Measurements from ENCODE around the gene KLKB1.

Gene KLKB1

DNA sequence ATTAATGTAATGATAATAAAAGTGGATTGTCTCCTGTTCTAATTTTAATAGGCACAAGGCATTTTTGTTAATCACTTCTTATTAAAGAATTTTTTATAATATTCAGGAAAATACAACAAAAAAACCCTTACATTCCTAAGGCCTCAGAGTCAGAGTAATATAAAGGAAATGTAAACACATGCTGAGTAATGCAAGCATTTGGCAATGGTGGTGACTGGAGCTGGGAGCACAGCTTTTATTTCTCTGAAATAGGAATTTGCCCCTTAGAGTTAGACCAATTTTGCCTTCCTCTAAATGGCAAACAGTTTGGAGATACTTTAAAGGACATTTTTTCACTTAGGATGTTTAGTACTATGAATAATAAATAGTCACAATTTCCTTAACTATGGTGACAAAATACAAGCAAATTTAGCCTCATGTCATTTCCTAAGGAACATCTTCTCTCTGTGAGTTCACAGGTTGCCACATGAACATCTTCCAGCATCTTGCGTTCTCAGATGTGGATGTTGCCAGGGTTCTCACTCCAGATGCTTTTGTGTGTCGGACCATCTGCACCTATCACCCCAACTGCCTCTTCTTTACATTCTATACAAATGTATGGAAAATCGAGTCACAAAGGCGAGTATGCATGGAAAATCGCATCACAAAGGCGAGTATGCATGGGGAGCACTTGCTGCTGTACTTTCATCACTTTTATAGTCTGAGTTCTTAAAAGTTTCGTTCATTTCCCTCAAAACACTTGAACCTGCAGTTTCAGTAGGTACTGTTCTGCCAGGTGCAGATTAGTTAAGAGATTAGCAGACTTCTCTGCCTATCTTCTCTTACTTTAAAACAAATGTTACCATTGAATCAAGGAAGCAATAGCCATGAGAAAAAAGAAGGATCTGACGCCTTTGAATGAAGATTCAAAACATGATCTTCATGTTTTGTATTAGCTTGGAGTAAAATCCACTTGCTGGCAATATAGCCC lies 22.8 kb downstream of the KLKB1 start:
- TF ChIP-seq SIN3A (IDR thresholded peaks at IDR 0.05; ENCODE audit: borderline replicate concordance, insufficient read depth, low read length) = no peak
- TF ChIP-seq FOXP2 (optimal IDR thresholded peaks at IDR 0.05; ENCODE audit: borderline replicate concordance, extremely low read depth, extremely low read length, insufficient read depth) = no peak
- TF ChIP-seq TAF1 (IDR thresholded peaks at IDR 0.05; ENCODE audit: borderline replicate concordance, insufficient read depth, low read length) = no peak
- TF ChIP-seq POLR2AphosphoS5 (IDR thresholded peaks at IDR 0.05; ENCODE audit: low read depth, low read length) = no peak
- TF ChIP-seq, protein P1, sequence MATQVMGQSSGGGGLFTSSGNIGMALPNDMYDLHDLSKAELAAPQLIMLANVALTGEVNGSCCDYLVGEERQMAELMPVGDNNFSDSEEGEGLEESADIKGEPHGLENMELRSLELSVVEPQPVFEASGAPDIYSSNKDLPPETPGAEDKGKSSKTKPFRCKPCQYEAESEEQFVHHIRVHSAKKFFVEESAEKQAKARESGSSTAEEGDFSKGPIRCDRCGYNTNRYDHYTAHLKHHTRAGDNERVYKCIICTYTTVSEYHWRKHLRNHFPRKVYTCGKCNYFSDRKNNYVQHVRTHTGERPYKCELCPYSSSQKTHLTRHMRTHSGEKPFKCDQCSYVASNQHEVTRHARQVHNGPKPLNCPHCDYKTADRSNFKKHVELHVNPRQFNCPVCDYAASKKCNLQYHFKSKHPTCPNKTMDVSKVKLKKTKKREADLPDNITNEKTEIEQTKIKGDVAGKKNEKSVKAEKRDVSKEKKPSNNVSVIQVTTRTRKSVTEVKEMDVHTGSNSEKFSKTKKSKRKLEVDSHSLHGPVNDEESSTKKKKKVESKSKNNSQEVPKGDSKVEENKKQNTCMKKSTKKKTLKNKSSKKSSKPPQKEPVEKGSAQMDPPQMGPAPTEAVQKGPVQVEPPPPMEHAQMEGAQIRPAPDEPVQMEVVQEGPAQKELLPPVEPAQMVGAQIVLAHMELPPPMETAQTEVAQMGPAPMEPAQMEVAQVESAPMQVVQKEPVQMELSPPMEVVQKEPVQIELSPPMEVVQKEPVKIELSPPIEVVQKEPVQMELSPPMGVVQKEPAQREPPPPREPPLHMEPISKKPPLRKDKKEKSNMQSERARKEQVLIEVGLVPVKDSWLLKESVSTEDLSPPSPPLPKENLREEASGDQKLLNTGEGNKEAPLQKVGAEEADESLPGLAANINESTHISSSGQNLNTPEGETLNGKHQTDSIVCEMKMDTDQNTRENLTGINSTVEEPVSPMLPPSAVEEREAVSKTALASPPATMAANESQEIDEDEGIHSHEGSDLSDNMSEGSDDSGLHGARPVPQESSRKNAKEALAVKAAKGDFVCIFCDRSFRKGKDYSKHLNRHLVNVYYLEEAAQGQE (IDR thresholded peaks at IDR 0.05; ENCODE audit: insufficient read depth in 1 of 2, low read depth in 2 of 2, low read length in 2 of 2) = no peak

DNA sequence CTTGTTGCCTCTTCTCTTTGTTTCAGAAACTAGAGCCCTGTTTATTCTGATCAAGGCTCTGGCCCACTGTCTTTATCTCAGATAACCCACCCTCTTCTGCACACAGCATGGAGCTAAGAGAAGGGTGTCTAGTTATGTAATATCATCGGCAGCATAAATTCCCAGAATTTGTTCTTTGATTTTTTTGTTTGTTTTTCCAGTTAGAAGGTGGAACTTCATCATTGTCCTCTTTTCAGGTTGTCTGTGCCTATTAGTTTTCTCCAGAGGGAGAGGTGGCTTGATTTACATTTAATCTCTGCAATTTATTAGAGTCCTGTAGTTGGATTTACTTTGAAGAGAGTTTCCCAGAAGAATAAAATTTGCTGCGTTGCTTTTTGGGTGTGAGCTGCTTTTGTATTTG lies 23.5 kb downstream of the KLKB1 start:
- no peak for TF ChIP-seq POLR2AphosphoS5 (IDR thresholded peaks at IDR 0.05; ENCODE audit: low read depth, low read length)

DNA sequence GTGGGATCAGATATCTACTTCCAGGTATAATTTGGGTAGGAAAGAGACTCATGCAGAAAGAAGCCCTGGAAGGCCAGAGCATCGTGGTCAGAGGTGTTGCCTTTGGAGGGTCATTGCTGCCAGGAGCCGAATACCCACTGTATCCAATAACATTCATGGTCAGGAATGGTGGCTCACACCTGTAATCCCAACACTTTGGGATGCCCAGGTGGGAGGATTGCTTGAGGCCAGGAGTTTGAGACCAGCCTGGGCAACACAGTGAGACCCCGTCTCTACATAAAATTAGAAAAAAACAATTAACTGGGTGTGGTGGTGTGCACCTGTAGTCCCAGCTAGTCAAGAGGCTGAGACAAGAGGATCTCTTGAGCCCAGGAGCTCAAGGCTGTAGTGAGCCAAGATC lies 27.8 kb downstream of the KLKB1 start:
- TF ChIP-seq FOXP2 (optimal IDR thresholded peaks at IDR 0.05; ENCODE audit: borderline replicate concordance, extremely low read depth, extremely low read length, insufficient read depth) = no peak
- TF ChIP-seq SIN3A (IDR thresholded peaks at IDR 0.05; ENCODE audit: borderline replicate concordance, insufficient read depth, low read length) = no peak
- TF ChIP-seq TAF1 (IDR thresholded peaks at IDR 0.05; ENCODE audit: borderline replicate concordance, insufficient read depth, low read length) = no peak
- TF ChIP-seq, protein P1 (IDR thresholded peaks at IDR 0.05; ENCODE audit: insufficient read depth in 1 of 2, low read depth in 2 of 2, low read length in 2 of 2) = no peak
- TF ChIP-seq POLR2AphosphoS5 (IDR thresholded peaks at IDR 0.05; ENCODE audit: low read depth, low read length) = no peak

DNA sequence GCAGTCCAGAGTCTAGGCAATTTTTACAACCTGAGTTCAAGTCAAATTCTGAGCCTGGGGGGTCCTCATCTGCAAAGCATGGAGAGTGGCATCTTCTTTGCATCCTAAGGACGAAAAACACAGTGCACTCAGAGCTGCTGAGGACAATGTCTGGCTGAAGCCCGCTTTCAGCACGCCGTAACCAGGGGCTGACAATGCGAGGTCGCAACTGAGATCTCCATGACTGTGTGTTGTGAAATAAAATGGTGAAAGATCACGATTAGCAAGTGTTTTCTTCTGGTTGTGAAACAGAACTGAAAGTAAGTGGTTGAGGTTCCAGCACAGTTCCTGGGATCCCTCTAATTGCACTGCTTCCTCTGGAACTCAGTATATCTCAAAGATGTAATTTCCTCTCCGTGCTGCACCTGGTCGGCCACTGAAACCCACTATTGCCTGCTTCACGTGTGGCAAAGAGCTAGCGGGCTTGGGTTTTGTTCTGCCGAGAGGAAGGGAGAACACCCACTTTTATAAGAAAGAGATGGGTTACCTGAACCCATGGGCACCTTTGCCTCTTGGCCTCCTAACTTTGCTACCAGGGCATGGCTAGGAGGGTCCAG lies 31.0 kb downstream of the KLKB1 start:
- TF ChIP-seq TAF1 (IDR thresholded peaks at IDR 0.05; ENCODE audit: borderline replicate concordance, insufficient read depth, low read length) (no peak), FOXP2 (optimal IDR thresholded peaks at IDR 0.05; ENCODE audit: borderline replicate concordance, extremely low read depth, extremely low read length, insufficient read depth) (no peak), SIN3A (IDR thresholded peaks at IDR 0.05; ENCODE audit: borderline replicate concordance, insufficient read depth, low read length) (no peak), POLR2AphosphoS5 (IDR thresholded peaks at IDR 0.05; ENCODE audit: low read depth, low read length) (no peak)
- TF ChIP-seq, protein P1 (IDR thresholded peaks at IDR 0.05; ENCODE audit: insufficient read depth in 1 of 2, low read depth in 2 of 2, low read length in 2 of 2) = no peak

DNA sequence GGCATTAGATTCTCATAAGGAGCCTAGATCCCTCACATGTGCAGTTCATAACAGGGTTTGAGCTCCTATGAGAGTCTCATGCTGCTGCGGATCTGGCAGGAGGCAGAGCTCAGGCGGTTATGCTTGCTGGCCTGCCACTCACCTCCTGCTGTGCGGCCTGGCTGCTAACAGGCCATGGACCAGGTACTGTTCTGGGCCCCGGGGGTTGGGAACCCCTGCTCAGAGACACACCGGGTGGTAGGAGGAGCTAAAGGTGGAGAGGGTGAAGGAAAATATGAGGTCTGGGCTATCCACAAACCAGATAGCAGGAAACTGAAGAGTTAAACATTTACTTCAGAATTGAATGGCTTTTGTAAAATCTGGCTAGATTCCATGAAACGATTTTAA lies 32.8 kb downstream of the KLKB1 start:
- TF ChIP-seq, protein P1 (IDR thresholded peaks at IDR 0.05; ENCODE audit: insufficient read depth in 1 of 2, low read depth in 2 of 2, low read length in 2 of 2) = no peak
- TF ChIP-seq SIN3A (IDR thresholded peaks at IDR 0.05; ENCODE audit: borderline replicate concordance, insufficient read depth, low read length) (no peak), POLR2AphosphoS5 (IDR thresholded peaks at IDR 0.05; ENCODE audit: low read depth, low read length) (no peak), FOXP2 (optimal IDR thresholded peaks at IDR 0.05; ENCODE audit: borderline replicate concordance, extremely low read depth, extremely low read length, insufficient read depth) (no peak)

Data from PFSK-1 (cell line).